GM23338 (cell line): Measurements from ENCODE around the gene LAMA4. TPM values are rescaled to one million over a fixed set of nuclear protein-coding genes. Genes with fewer than 3 reads are reported as not detected.
A peak's percentile ranks its signal among the peaks of the same experiment; 100 is the strongest.

Experiments used
- ATAC-seq: fragments of 200-7000 bp; cut with Tn5 transposase; 3 replicates; pipeline ENCODE4 v1.9.1; 2020
- DNase-seq: peaks from one replicate; pipeline ENCODE4 v3.0.0-alpha.2; 2015; ENCODE audit warnings: low spot score
- H2AFZ ChIP-seq: fragments of 200-600 bp; sonication (generic); 2 replicates; pipeline ENCODE4 v1.8.0; 2016; ENCODE audit warnings: antibody characterized with exemption, mild to moderate bottlenecking, moderate library complexity
- H3F3A ChIP-seq: fragments of 200-600 bp; sonication (generic); replicated peaks from 2 replicates; pipeline ENCODE4 v1.8.0; 2017; ENCODE audit warnings: antibody characterized with exemption, mixed run types, low read depth
- H3K27ac ChIP-seq: fragments of 200-600 bp; sonication (generic); 2 replicates; pipeline ENCODE4 v1.6.1; 2016; ENCODE audit warnings: low read depth
- H3K27me3 ChIP-seq: fragments of 200-600 bp; sonication (generic); 2 replicates; pipeline ENCODE4 v1.8.0; 2016; ENCODE audit warnings: mild to moderate bottlenecking, mixed run types, moderate library complexity; ENCODE audit not compliant: insufficient read depth
- H3K36me3 ChIP-seq: fragments of 200-600 bp; sonication (generic); 2 replicates; pipeline ENCODE4 v1.8.0; 2016; ENCODE audit warnings: mild to moderate bottlenecking; ENCODE audit not compliant: insufficient read depth
- H3K4me1 ChIP-seq: fragments of 200-600 bp; sonication (generic); 2 replicates; pipeline ENCODE4 v1.8.0; 2016; ENCODE audit warnings: mild to moderate bottlenecking, moderate library complexity; ENCODE audit not compliant: insufficient read depth
- H3K4me2 ChIP-seq: fragments of 200-600 bp; sonication (generic); 2 replicates; pipeline ENCODE4 v1.7.1; 2017; ENCODE audit warnings: mixed run types
- H3K4me3 ChIP-seq: fragments of 200-600 bp; sonication (generic); 2 replicates; pipeline ENCODE4 v1.6.1; 2016; ENCODE audit warnings: mixed run types
- H3K79me2 ChIP-seq: fragments of 200-600 bp; sonication (generic); replicated peaks from 2 replicates; pipeline ENCODE4 v1.8.0; 2017; ENCODE audit warnings: mild to moderate bottlenecking; ENCODE audit not compliant: insufficient read depth
- H3K9me2 ChIP-seq: fragments of 200-600 bp; sonication (generic); 2 replicates; pipeline ENCODE4 v1.8.0; 2017; ENCODE audit not compliant: insufficient read depth
- H4K20me1 ChIP-seq: fragments of 200-600 bp; sonication (generic); replicated peaks from 2 replicates; pipeline ENCODE4 v1.8.0; 2017; ENCODE audit warnings: mild to moderate bottlenecking; ENCODE audit not compliant: insufficient read depth
- H3K27ac Mint-ChIP-seq: 2 replicates; pipeline ENCODE4 v1.8.0; 2020; ENCODE audit warnings: inconsistent platforms, mild to moderate bottlenecking, moderate library complexity, mixed read lengths
- H3K27me3 Mint-ChIP-seq: 3 replicates; pipeline ENCODE4 v1.8.0; 2022; ENCODE audit warnings: low read depth, mild to moderate bottlenecking, moderate library complexity, mixed read lengths, inconsistent platforms; ENCODE audit not compliant: insufficient read depth, poor library complexity
- H3K36me3 Mint-ChIP-seq: 3 replicates; pipeline ENCODE4 v1.8.0; 2021; ENCODE audit warnings: low read depth, mild to moderate bottlenecking, inconsistent platforms, moderate library complexity, mixed read lengths
- H3K4me1 Mint-ChIP-seq: 3 replicates; pipeline ENCODE4 v1.8.0; 2020; ENCODE audit warnings: mild to moderate bottlenecking, inconsistent platforms, mixed read lengths
- H3K4me3 Mint-ChIP-seq: 3 replicates; pipeline ENCODE4 v1.8.0; 2021; ENCODE audit warnings: moderate library complexity, mild to moderate bottlenecking, inconsistent platforms, mixed read lengths
- H3K9me3 Mint-ChIP-seq: 3 replicates; pipeline ENCODE4 v1.8.0; 2020; ENCODE audit warnings: moderate library complexity, mild to moderate bottlenecking, inconsistent platforms, mixed read lengths
- CREB1 ChIP-seq: fragments of 250-450 bp; sonication (Bioruptor Pico); IDR thresholded peaks from 2 replicates; pipeline ENCODE4 v1.5.0; 2020; ENCODE audit warnings: low read depth, mild to moderate bottlenecking, moderate library complexity
- EZH2 ChIP-seq: fragments of 200-600 bp; sonication (generic); IDR thresholded peaks from one replicate; pipeline ENCODE4 v1.8.0; 2017; ENCODE audit warnings: antibody characterized with exemption, mild to moderate bottlenecking, low read depth; ENCODE audit not compliant: unreplicated experiment
- EZH2phosphoT487 ChIP-seq: fragments of 200-600 bp; sonication (generic); IDR thresholded peaks from one replicate; pipeline ENCODE4 v1.8.1; 2018; ENCODE audit warnings: antibody characterized with exemption; ENCODE audit not compliant: unreplicated experiment
- NANOG ChIP-seq: IDR thresholded peaks from 2 replicates; pipeline ENCODE4 v1.6.1; 2016; ENCODE audit warnings: antibody characterized with exemption, borderline replicate concordance
- POLR2AphosphoS5 ChIP-seq: IDR thresholded peaks from 2 replicates; pipeline ENCODE4 v1.6.1; 2016; ENCODE audit warnings: antibody characterized with exemption, low read depth
- STAT1 ChIP-seq: IDR thresholded peaks from one replicate; pipeline ENCODE4 v1.6.1; 2016; ENCODE audit warnings: antibody characterized with exemption; ENCODE audit not compliant: unreplicated experiment
- ZNF331 ChIP-seq: fragments of 250-450 bp; sonication (Bioruptor Pico); IDR thresholded peaks from 2 replicates; pipeline ENCODE4 v1.5.0; 2020; ENCODE audit warnings: low read depth, mild to moderate bottlenecking, moderate library complexity
- ZNF462 ChIP-seq: fragments of 250-450 bp; sonication (Bioruptor Pico); IDR thresholded peaks from 2 replicates; pipeline ENCODE4 v1.5.0; 2020; ENCODE audit warnings: mild to moderate bottlenecking, moderate library complexity
- polyA plus RNA-seq: library from polyadenylated mRNA; unstranded; fragments of >200 nt; fragmentation: Nextera tagmentation; extraction: Ambion mirVana; gene quantifications from 2 replicates; pipeline ENCODE4 v1.2.1, GENCODE V29; 2016
- total RNA-seq: library from RNA; depleted of rRNA; stranded (reverse); fragments of >200 nt; shearing (Covaris generic); gene quantifications from 2 replicates; pipeline ENCODE4 v1.2.3, GENCODE V29; 2014
- TF ChIP-seq, protein P1 (sequence below): IDR thresholded peaks from one replicate; pipeline ENCODE4 v1.6.1; 2018; ENCODE audit warnings: antibody characterized with exemption; ENCODE audit not compliant: unreplicated experiment

Gene LAMA4
- total and polyA plus RNA-seq, 2 experiments from 2014 or later: 1.7 to 2.8 TPM

GRCh38 chr6:112087136-112087911 is 167.0 kb downstream of the LAMA4 start, which contains the start of the genes FAM229B and TUBE1:
TSS of gene FAM229B (plus strand) at chr6:112087591. CDS start at chr6:112099284, 11,693 bp downstream.
TSS of gene TUBE1 (minus strand) at chr6:112087482. CDS start at chr6:112087434, 48 bp downstream.
- peak within 1 kb of the TSS; percentile 79 for H3K4me2 ChIP-seq
- no peaks in the 10 kb centered on the region for H3K79me2 ChIP-seq
- DNase-seq (peak; percentile 98), ATAC-seq (peak; percentile 98)
- 0 out of 2 replicates have a peak within 1 kb of the TSS, but pooled peaks have one; percentile 8 for H3K27ac ChIP-seq
- H3K27ac Mint-ChIP-seq: no peak within 1 kb of the TSS
- no peak within 1 kb of the TSS for H3K4me3 Mint-ChIP-seq
- 0 out of 2 replicates have a peak, but pooled peaks cover 6% of the 10 kb centered on the region for H3K4me1 ChIP-seq
- H3K36me3 ChIP-seq: no peaks in the 10 kb centered on the region
- H4K20me1 ChIP-seq: no peaks in the 10 kb centered on the region
- H2AFZ ChIP-seq: peak within 1 kb of the TSS; percentile 80
- no peaks in the 10 kb centered on the region for H3K9me2 ChIP-seq
- peaks cover 2% of the 10 kb centered on the region; the same call in 1 of the 3 replicates for H3K4me1 Mint-ChIP-seq
- H3K27me3 Mint-ChIP-seq: no peaks in the 10 kb centered on the region
- peaks cover 12% of the 10 kb centered on the region; the same call in 2 of the 3 replicates for H3K36me3 Mint-ChIP-seq
- no peaks in the 10 kb centered on the region for H3K9me3 Mint-ChIP-seq
- no peaks in the 10 kb centered on the region for H3F3A ChIP-seq
- peak within 1 kb of the TSS; percentile 65 for H3K4me3 ChIP-seq
- no peaks in the 10 kb centered on the region for H3K27me3 ChIP-seq
- TF ChIP-seq POLR2AphosphoS5 (peak; percentile 86), EZH2phosphoT487 (no peak), ZNF462 (CRISPR knock-in tag) (no peak), NANOG (no peak), EZH2 (no peak), STAT1 (no peak), ZNF331 (CRISPR knock-in tag) (no peak), CREB1 (CRISPR knock-in tag) (peak; percentile 52; the same call in 1 of the 2 replicates)
- TF ChIP-seq, protein P1, sequence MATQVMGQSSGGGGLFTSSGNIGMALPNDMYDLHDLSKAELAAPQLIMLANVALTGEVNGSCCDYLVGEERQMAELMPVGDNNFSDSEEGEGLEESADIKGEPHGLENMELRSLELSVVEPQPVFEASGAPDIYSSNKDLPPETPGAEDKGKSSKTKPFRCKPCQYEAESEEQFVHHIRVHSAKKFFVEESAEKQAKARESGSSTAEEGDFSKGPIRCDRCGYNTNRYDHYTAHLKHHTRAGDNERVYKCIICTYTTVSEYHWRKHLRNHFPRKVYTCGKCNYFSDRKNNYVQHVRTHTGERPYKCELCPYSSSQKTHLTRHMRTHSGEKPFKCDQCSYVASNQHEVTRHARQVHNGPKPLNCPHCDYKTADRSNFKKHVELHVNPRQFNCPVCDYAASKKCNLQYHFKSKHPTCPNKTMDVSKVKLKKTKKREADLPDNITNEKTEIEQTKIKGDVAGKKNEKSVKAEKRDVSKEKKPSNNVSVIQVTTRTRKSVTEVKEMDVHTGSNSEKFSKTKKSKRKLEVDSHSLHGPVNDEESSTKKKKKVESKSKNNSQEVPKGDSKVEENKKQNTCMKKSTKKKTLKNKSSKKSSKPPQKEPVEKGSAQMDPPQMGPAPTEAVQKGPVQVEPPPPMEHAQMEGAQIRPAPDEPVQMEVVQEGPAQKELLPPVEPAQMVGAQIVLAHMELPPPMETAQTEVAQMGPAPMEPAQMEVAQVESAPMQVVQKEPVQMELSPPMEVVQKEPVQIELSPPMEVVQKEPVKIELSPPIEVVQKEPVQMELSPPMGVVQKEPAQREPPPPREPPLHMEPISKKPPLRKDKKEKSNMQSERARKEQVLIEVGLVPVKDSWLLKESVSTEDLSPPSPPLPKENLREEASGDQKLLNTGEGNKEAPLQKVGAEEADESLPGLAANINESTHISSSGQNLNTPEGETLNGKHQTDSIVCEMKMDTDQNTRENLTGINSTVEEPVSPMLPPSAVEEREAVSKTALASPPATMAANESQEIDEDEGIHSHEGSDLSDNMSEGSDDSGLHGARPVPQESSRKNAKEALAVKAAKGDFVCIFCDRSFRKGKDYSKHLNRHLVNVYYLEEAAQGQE: no peak
